ENCODE data around the gene SHROOM4. TPM values are rescaled to one million over a fixed set of nuclear protein-coding genes. Genes with fewer than 3 reads are reported as not detected.

Gene SHROOM4
- total RNA-seq, 1 donor from 2014 or later = 11.4 TPM

- intact Hi-C loops (cut with DNase I) = no loop called here
- DNase-seq (ENCODE audit: low spot score) = no peak
These were observed 236.7 kb downstream of the SHROOM4 start for GRCh38 chrX:50577326-50577725.

DNA sequence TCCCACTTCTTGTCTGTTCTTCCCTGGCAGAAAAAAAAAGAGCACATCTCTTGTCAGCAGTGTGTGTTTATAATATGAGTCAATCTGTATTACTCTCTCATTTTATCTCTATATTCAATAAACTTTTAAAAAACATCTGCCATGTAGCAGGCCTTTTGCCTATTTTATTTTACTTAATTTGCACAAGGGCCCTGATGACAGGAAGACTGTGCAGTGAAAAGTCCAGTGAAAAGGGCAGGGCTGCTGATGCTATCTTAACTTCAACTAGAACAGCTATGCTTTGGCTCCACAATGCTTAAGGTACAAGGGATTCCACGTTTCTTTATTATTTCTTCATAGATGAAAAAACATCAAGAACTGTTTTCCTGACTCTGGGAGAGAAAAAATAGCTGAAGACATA is 246.4 kb downstream of the SHROOM4 start:
- no peak for DNase-seq (ENCODE audit: low spot score)
- no peak for ATAC-seq
- intact Hi-C loops (cut with DNase I) = no loop called here

More at GRCh38 chrX:50577326-50577725, 236.7 kb downstream of the SHROOM4 start:
- ATAC-seq = no peak

DNA sequence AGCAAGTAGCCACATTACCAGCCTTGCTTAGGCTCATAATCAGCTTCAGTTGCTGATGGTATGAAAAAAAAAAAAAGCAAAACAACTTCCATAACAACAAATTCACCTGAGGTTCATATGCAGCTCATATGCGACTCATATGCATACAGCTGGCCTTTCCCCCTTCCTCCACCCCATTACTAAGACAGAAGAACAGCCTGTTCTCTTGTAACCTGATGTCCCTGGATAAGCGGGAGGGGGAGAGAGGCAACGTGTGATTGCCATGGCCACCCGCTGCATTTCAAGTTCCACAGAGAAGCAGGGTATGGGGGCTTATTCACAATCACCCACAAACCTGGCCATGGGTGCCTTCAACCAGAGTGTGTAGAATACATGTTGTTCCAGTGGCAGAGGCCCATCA is 248.3 kb downstream of the SHROOM4 start:
- ATAC-seq = no peak
- no peak for DNase-seq (ENCODE audit: low spot score)
- intact Hi-C loops (cut with DNase I) = no loop called here

Other genes starting within 250 kb of the SHROOM4 start
- gene BMP15, start 96.5 kb upstream of the SHROOM4 start, total RNA-seq = not detected